GM13976 (cell line): ENCODE data around the gene ASPSCR1.
A peak's percentile ranks its signal among the peaks of the same experiment; 100 is the strongest.

Experiments used
- DNase-seq: peaks from one replicate; pipeline ENCODE4 v3.0.0; 2012; ENCODE audit warnings: low spot score
- CTCF ChIP-seq: IDR thresholded peaks from 2 replicates; pipeline ENCODE4 v1.5.1; 2012; ENCODE audit warnings: borderline replicate concordance, mild to moderate bottlenecking; ENCODE audit not compliant: insufficient read depth; ENCODE audit errors: extremely low read depth, missing control alignments, control extremely low read depth
- in situ Hi-C: fragments of 300-500 bp; cut with MboI; formaldehyde crosslinking; loops from one replicate; pipeline ENCODE4 v1.12.0; 2022; ENCODE audit warnings: low sequenced_read_pairs, mixed read lengths, inconsistent platforms; ENCODE audit not compliant: unreplicated experiment

ASPSCR1 gene

DNA sequence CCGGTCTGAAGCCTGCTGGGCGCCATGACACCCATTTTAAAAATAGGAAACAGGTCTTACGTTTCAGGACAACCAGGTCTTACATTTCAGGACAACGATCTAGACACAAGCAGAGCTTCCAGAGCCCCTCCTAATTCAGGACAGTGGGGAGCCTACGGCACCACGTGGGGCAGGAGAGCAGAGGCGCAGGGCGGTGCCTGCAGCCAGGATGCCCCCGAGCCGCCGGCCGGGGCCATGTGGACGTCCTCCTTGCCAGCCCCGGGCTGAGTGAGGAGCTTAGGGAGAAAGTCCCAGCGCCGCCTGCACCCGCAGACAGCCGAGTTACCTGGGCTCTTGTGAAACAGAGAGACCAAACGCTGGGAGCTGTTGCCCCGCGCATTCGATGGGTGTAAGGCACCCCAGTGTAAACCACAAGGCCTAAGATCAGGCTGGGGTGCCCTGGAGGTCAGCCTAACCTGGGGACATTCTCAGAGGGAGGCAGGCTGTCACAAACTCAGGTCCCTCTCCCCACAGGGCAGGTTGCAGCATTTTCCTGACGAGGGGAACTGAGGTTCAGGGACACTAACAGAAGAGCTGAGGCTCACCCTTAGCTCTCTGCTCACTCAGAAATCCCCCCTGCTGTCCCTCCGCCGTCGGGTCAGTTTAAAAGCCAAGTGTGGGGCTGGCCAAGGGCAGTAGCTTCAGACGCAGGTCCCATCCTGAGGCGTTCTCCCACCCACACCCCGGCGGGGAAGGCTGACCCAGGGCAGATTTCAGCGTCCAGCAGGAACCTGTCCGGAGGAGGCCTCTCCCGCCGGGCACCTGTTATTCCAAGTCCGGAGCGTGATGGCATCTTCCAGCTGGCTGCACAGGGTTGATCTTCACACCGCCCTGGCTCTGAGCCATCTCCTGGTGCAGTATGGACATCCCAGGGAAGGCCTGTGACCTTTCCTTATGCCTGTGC, 14.7 kb upstream of the ASPSCR1 start:
- in situ Hi-C loops: no loop called here
- no peak for TF ChIP-seq CTCF
- DNase-seq: no peak

GRCh38 chr17:81964081-81964849, 13.2 kb upstream of the ASPSCR1 start:
- no peak for DNase-seq
- no peak for TF ChIP-seq CTCF

DNA sequence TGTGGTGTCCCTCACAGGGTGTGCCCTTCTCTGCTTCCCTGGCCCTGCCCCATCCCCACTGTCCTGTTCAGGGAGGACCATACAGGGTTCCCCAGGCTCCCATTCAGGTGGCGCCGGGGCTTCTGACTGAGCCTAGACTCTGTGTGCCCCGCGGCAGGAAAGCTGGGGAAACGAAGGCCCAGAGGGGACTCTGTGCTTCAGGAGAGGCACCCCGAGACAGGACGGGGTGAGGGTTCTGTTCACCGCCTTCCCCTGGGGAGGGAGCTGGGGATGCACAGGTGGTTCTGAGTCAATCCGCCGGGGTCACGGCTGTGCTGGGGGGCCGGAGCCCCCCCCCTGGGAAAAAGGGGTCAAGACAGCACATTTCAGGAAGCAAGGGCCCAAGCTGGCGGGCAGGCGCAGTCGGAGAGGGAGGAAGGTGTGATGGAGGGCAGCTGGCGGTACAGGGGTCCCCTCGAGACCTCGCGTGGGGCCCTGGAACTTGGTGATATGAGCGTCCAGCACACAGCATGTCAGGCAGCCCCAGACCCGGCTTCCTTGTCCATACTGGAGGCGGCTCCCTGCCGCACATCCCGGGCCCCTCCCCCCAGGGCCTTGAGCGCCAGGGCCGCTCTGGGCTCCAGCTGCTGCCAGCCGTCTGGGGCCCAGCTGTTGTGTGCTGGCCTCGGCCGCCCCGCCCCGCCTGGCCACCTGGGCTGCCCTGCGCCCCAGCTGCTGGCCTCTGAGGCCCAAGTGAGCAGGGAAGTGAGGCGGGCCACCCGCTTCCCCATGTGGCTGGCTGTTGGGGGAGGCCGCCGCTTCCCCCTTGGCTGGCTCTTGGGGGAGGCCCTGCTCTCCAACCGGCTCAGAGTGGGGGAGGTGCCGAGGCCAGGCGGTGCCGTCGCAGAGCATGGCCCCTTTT, 10.8 kb upstream of the ASPSCR1 start:
- TF ChIP-seq CTCF: no peak
- in situ Hi-C loops: no loop called here
- no peak for DNase-seq

More at GRCh38 chr17:81964081-81964849, 13.2 kb upstream of the ASPSCR1 start:
- in situ Hi-C loops: no loop called here

DNA sequence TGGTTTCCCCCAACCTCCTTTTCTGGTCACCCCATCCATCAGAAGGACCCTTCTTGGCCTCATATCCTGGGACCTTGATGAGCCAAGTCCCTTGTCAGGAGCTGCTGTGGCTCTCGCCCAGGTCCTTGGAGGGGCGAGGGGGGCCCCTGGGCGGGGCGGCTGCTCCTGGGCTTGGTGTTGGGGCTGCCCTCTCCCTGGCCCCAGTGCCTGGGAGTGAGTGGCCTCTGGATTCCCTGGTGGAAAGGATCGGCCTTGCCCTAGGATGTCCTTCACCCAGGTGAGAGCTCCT, 10.2 kb upstream of the ASPSCR1 start:
- TF ChIP-seq CTCF: no peak
- no peak for DNase-seq
- in situ Hi-C loops: no loop called here

DNA sequence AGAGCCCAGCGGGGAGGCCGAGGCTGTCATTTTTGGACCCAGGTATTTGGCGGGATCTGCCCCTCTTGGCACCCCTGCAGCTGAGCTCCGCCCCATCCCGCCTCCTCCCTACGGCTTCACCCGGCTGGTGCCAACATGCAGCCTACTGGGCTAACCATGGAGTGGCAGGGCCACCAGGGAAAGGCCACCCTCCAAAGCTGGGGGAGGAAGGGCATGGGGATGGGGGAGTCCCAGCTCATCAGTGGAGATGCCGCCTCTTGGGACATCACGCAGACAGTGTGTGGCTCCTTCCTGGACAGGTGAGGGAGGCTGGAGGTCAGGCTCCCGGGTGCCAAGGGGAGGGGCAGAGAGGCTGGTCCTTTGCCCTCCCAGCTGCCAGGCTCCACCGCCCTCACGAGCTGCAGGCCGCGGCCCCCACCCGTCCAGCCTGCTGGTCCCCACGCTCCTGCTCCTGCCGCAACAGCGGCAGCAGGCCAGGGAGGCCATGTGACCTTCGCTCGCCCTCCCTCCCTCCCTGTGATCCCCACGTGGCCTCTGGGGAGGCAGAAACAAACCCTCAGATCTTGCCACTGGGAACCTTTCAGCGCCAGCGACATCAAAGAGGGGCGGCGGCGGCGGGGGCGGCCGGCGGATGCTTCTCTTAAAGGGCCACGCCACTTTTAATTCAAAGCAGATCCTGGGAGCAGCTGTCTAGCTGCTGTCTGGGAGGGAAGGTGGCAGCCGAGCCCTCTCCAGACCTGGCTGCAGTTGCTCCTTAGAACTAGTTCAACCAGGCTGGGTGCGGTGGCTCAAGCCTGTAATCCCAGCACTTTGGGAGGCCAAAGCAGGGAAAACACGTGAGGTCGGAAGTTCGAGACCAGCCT, 9.7 kb upstream of the ASPSCR1 start:
- in situ Hi-C loops: no loop called here
- peak; percentile 97 for DNase-seq
- no peak for TF ChIP-seq CTCF
